GM21723 (cell line): ENCODE measurements around the gene GTF3C4.
A peak's percentile ranks its signal among the peaks of the same experiment; 100 is the strongest.

Experiments
- ATAC-seq: cut with Tn5 transposase; IDR thresholded peaks from one replicate; pipeline ENCODE4 v1.9.1; 2021; ENCODE audit warnings: mild to moderate bottlenecking, moderate library complexity; ENCODE audit not compliant: unreplicated experiment

GTF3C4 gene

GRCh38 chr9:132646726-132647125 is 23.5 kb upstream of the GTF3C4 start:
- ATAC-seq = no peak

DNA sequence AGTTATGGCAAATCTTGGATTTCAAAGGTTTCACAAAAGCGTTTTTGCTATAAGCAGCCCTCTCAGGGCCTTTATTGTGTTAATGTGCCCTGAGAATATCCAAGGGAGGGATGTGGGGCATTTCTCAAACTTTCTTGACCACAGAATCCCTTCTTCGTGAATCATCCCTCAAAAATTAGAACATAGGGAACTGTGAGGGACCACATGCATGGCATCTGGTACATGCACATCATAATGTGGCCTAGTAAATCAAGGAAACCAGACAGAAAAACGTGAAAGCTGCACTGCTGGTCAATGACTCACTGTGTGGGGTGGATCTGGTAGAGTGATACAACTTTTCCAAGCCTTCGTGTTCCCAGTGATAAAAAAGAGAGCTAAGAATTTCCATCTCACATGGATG is 22.9 kb upstream of the GTF3C4 start:
- ATAC-seq = no peak

- no peak for ATAC-seq
Measured at GRCh38 chr9:132647806-132648205, 22.5 kb upstream of the GTF3C4 start.

GRCh38 chr9:132648283-132648682 is 22.0 kb upstream of the GTF3C4 start:
- ATAC-seq = no peak

DNA sequence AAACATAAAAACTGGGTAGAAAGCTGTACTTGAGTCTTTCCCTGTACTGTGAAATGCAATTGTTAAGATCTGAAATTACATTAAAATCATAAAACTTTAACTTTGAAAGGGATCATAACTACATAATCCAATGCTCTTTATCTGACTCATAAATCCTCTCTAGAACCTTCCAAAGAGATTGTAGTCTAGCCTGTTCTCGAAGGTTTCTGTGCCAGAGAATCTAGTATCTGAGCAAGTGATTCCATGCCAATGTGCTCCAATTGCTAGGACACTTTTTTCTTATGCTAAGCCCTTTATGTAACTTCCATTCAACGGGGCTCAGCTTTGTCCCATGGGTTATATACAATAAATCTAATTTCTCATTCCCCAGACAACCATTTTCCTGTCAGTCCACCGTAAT is 21.6 kb upstream of the GTF3C4 start:
- ATAC-seq = no peak

GRCh38 chr9:132651259-132651658 is 19.0 kb upstream of the GTF3C4 start:
- ATAC-seq = no peak

GRCh38 chr9:132656299-132656698 is 14.0 kb upstream of the GTF3C4 start:
- ATAC-seq = no peak

GRCh38 chr9:132662152-132662945 is 7.9 kb upstream of the GTF3C4 start:
- no peak for ATAC-seq

- ATAC-seq = no peak
Measured at GRCh38 chr9:132663117-132663516, 7.1 kb upstream of the GTF3C4 start.

- ATAC-seq = no peak
Measured at GRCh38 chr9:132663851-132664250, 6.4 kb upstream of the GTF3C4 start.

DNA sequence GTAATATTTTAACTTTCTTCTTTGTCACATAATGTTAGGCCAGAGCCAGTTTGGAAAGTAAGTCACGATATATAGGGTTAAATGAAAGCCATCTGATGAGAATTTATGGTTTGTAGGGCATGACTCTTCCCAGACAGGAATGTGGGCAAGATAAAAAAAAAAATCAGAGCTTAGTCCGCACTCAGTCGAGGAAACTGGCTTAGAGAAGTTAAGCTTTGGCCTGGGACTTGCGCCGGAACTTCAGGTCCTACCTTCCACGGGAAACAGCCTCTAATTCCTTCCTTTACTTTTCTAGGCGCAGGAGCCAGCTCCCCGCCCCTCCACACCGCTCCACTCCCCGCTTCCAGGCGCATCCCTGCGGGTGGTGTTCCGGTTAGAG is 956 bp upstream of the GTF3C4 start:
- no peak for ATAC-seq

DNA sequence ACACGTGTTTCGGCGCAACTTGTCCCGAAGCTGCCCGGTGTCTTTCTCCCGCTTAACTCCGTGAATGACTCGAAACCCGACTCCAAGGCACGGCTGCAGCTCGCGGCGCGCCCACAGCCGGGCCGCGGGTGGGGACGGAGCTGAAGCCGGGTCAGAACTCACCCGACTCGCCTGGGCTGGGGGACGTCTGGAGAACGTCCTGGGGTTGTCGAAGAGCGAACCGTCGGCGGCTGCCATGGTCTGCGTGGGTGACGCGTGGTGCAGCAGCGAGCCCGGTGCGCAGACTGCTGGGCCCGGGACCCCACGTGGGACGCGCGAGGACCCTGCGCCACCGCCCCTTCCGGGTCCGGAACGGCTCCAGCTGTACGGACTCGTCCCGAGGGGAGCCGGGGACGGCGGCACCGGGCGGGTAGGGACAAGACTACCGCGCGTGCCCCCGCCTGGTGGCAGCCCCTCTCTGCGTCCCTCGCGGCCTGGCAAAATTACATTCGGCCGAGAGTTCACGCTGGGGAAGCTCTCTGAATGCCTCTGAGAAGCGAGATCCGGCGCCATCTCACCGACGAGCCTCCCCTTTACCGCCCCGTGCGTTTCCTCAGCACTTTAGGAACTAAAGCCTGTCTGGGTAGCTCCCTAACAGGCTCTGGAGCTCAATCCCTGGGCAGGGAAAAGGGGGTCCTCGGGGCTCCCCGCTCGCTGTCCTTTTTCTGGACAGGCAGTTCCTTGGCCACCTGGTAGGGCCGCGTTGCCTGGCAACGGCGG is 387 bp upstream of the GTF3C4 start, which contains the start of gene DDX31:
TSS of gene DDX31 (minus strand) at position 286 of the 759 bp plus-strand sequence. CDS start at position 237, 49 bp downstream.
- peak; percentile 77 for ATAC-seq

GRCh38 chr9:132671620-132672412 is 1.6 kb downstream of the GTF3C4 start:
- no peak for ATAC-seq

DNA sequence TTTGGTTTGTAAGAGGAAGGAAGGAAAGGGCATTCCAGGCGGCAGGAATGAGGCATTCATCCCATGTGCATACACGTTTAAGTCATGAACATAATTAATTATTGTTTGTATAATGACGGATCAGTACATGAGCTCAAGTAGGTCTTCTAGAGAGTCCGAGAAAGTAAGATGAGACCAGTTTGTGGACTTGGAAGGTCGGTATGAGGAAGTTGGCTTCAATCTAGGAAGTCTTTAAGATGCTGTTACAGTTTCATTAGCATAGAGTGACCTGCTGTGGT is 2.1 kb downstream of the GTF3C4 start:
- ATAC-seq = no peak

GRCh38 chr9:132673355-132673754 is 3.1 kb downstream of the GTF3C4 start:
- ATAC-seq = no peak

GRCh38 chr9:132674485-132674884 is 4.2 kb downstream of the GTF3C4 start:
- ATAC-seq = no peak

- ATAC-seq = no peak
Measured at GRCh38 chr9:132677976-132678375, 7.7 kb downstream of the GTF3C4 start.

DNA sequence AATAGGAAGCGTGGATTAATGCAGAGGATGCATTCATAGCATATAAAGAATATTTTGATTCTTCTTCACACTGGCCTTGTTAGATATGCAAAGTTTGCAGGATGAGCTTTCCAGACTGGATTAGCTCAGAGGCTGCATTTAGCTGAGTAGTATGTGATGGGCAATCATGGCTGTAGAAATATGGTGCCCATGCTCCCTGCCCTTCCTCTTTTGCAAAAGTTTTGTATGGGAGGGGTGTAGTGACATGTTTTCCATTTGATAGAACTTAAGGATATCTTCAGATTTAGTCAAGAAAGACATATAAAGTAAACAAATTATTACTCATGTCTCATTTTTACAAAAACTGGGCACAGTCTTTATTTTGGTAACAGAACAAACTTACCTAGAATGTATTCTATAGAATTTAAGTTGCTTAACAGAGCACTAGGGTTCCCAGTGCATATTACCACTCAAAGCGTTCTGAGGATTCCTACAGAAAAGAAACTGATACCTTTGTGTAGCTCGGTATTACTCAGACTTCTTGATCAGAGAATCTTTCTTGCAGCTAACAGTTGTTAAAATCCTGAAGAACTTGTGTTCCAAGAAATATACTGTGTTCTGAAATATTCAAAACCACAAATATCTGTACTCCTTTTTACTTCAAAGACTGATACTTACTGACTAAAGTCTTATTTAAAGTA is 9.8 kb downstream of the GTF3C4 start:
- ATAC-seq = no peak

- no peak for ATAC-seq
Measured at GRCh38 chr9:132681561-132681960, 11.3 kb downstream of the GTF3C4 start.

DNA sequence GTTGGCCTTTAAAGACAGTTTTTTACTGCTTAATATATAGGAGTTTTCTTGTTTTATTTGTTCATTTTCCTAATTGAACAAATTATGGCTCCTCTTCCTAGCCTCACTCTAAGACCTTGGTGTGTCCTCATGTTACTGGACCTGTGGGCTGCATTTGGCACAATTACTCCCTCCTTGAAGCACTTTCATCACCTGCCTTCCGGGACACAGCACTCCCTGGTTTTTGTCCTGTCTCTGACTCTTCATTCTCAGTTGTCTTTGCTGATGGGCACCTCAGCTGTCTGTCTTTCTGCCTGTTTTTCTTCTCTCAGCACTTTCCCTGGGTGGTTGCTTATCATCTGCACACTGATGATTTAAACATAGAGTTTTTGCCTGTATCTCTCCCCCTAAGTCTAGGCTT is 13.6 kb downstream of the GTF3C4 start:
- ATAC-seq = no peak

DNA sequence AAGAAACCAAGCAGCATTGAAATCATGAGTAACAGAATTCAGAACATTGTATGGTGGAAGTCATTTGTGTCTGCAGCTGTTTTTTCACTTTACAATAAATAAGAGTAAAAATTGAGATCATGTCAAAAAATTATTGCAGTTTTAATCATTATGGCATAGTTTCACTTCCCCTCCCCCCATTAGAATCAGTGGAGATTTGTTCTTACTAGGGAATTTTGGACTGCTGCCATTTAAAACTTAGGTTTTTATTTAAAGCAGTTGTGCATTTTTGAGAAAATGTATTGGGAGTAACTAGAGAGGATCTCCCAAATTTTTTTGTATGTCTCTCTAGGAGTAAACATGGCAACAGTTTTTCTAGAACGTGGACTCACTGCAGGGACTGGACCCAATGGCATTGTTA is 20.4 kb downstream of the GTF3C4 start:
- ATAC-seq = no peak
